Adipocyte (in vitro differentiated cells): ENCODE data around the gene BCL2.

Experiments
- DNase-seq: peaks from one replicate; pipeline ENCODE4 v3.0.0-alpha.2; 2015; ENCODE audit warnings: low read depth
- H3K27me3 ChIP-seq: replicated peaks from 2 replicates; pipeline ENCODE4 v1.7.0; 2013; ENCODE audit warnings: mild to moderate bottlenecking, low read length, moderate library complexity; ENCODE audit not compliant: control insufficient read depth, insufficient read depth
- H3K36me3 ChIP-seq: 2 replicates; pipeline ENCODE4 v1.7.0; 2013; ENCODE audit warnings: low read length, mild to moderate bottlenecking, moderate library complexity; ENCODE audit not compliant: control insufficient read depth, insufficient read depth, severe bottlenecking
- H3K4me1 ChIP-seq: 2 replicates; pipeline ENCODE4 v1.7.0; 2013; ENCODE audit warnings: mild to moderate bottlenecking, low read length, moderate library complexity; ENCODE audit not compliant: control insufficient read depth, insufficient read depth
- H3K4me3 ChIP-seq: 2 replicates; pipeline ENCODE4 v1.7.0; 2013; ENCODE audit warnings: mild to moderate bottlenecking, low read length, moderate library complexity
- H3K9ac ChIP-seq: 2 replicates; pipeline ENCODE4 v1.7.0; 2013; ENCODE audit warnings: mild to moderate bottlenecking, low read length, moderate library complexity
- H3K9me3 ChIP-seq: 2 replicates; pipeline ENCODE4 v1.7.0; 2013; ENCODE audit warnings: mild to moderate bottlenecking, low read length, moderate library complexity; ENCODE audit not compliant: control insufficient read depth

Gene BCL2

GRCh38 chr18:63259567-63260379 is 59.8 kb downstream of the BCL2 start:
- H3K4me1 ChIP-seq: peaks cover 14% of the 10 kb centered on the region
- H3K36me3 ChIP-seq: no peaks in the 10 kb centered on the region
- no peak for DNase-seq
- no peaks in the 10 kb centered on the region for H3K27me3 ChIP-seq
- H3K9me3 ChIP-seq: peaks cover 4% of the 10 kb centered on the region
- no peak overlapping the region for H3K4me3 ChIP-seq
- no peak overlapping the region for H3K9ac ChIP-seq

- H3K4me1 ChIP-seq: peaks cover 14% of the 10 kb centered on the region
- no peaks in the 10 kb centered on the region for H3K36me3 ChIP-seq
- no peak overlapping the region for H3K9ac ChIP-seq
- no peak for DNase-seq
- no peak overlapping the region for H3K4me3 ChIP-seq
- H3K9me3 ChIP-seq: peaks cover 4% of the 10 kb centered on the region
- no peaks in the 10 kb centered on the region for H3K27me3 ChIP-seq
Observed at GRCh38 chr18:63258749-63259566, 60.6 kb downstream of the BCL2 start.

DNA sequence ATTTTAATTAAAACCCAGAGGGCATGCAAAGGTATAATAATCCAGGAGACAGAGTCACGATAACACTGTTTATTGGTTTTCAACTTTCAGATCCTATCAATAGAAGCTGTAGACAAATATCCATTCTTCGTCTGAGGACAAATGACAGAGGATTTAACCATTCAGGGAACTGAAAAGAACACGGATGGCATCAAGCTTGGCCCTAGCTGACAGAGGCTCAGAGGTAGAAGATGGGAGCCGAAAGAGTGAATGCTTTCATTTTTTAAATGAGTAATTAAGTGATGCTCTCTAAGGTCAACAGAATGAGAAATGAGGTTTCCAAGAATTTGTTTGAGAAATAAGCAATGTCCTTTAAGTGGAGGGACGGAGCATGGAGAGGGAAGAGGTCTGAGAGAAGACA is 62.1 kb downstream of the BCL2 start:
- Histone ChIP-seq H3K27me3 (no peaks in the 10 kb centered on the region), H3K4me1 (peaks cover 16% of the 10 kb centered on the region), H3K9ac (no peak overlapping the region), H3K36me3 (no peaks in the 10 kb centered on the region), H3K9me3 (peaks cover 4% of the 10 kb centered on the region), H3K4me3 (no peak overlapping the region)
- no peak for DNase-seq

DNA sequence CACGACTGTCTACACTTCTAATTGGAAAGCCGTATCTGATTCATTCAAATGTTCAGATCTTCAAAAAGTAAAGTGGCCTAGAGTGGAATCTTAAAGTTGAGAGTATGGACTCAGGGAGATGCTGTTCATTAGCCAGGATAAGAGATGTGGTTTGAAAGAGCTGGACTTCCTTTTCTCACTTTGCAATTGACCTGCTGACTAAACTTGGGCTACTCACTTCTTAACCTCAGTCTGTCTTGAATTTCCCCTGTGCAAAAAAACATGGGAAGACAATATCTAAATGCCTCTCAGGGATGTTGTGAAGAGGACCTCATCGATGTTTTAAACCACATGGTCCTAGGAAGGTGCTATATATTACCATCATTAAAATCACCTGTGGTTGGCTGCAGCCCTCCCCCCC is 64.1 kb downstream of the BCL2 start:
- Histone ChIP-seq H3K4me3 (no peak overlapping the region), H3K9me3 (no peaks in the 10 kb centered on the region), H3K27me3 (no peaks in the 10 kb centered on the region), H3K9ac (no peak overlapping the region), H3K4me1 (peaks cover 12% of the 10 kb centered on the region), H3K36me3 (no peaks in the 10 kb centered on the region)
- no peak for DNase-seq

DNA sequence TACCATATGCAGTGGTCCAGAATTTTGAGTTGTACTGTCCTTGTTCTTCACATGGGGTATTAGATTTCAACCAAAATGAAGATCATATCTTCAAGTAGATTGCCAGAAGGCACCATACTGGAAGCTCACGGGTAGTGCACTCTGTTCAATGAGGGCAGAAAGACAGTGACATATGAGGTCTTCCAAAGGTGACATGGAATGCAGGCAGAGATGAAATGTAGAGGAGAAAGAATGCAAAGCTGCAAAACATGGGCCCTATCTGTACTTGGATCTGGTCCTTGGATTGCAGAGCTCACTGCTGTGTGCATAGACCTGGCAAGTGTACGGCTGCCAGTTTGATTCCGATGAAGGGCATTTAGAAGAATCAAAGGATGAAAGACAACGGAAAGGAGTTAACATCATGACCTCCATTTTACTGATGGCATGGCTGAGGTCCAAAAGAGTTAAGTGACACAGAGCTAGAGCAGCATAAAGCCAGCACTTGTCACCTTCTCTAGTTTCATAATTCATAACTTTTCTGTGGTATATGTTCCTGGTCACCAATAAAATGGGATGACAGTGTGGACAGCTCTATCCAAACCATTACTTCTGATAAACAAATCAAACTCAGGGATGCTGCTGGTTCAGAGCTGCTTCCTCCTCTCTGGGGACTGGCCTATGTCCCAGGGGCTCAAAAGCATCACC is 64.7 kb downstream of the BCL2 start:
- no peaks in the 10 kb centered on the region for H3K27me3 ChIP-seq
- H3K9ac ChIP-seq: no peak overlapping the region
- no peaks in the 10 kb centered on the region for H3K9me3 ChIP-seq
- DNase-seq: no peak
- H3K36me3 ChIP-seq: no peaks in the 10 kb centered on the region
- no peak overlapping the region for H3K4me3 ChIP-seq
- H3K4me1 ChIP-seq: peaks cover 12% of the 10 kb centered on the region

DNA sequence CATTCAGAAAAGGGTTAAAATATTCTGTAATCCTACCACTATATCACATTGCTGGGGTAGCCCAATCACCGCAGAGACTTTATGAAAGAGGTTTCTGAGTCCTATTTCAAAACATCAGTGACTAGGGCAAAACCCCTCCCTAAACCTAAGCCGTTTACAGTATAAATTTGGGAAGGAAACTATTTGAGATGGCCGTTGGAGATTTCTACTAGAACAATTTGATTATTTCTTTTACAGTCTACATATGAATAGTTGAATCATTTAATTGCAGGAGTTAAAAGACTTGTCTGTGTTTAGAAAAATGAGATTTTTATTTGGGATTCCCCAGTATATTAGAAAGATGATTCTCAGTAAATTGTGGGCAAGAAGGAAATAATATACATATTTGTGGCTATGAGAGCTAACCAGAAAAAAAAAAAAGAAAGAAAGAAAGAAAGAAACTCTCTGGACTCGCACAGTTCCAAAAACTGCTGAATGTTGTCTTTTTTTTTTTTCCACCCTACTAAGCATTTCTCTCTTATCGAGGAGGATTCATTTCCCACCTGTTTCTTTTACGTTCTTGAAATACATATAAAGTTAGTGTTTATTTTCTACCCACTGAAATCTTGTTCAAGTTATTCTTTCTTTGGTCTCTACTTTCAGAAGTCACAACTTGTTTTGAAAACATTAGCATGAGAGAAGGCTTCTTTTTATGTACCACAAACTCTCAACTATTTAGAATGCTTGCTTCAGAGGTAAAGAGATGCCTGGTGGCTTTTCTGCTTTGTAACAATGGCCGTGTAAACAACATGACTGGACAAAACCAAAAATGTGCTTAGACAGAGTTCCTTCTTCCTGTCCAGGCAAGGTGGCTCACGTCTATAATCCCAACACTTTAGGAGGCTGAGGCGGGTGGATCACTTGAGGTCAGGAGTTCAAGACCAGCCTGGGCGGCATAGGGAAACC is 65.9 kb downstream of the BCL2 start:
- H3K36me3 ChIP-seq: no peaks in the 10 kb centered on the region
- H3K9ac ChIP-seq: peak overlapping the region; percentile 70
- H3K27me3 ChIP-seq: no peaks in the 10 kb centered on the region
- DNase-seq: peak; percentile 86
- peak overlapping the region; percentile 63 for H3K4me3 ChIP-seq
- peaks cover 12% of the 10 kb centered on the region for H3K4me1 ChIP-seq
- H3K9me3 ChIP-seq: no peaks in the 10 kb centered on the region

- Histone ChIP-seq H3K4me1 (peaks cover 14% of the 10 kb centered on the region), H3K4me3 (peak overlapping the region; percentile 63), H3K9ac (peak overlapping the region; percentile 41), H3K27me3 (no peaks in the 10 kb centered on the region), H3K9me3 (no peaks in the 10 kb centered on the region), H3K36me3 (no peaks in the 10 kb centered on the region)
- DNase-seq: no peak
Observed at GRCh38 chr18:63253014-63253413, 66.6 kb downstream of the BCL2 start.

- no peak overlapping the region for H3K4me3 ChIP-seq
- H3K9ac ChIP-seq: no peak overlapping the region
- H3K36me3 ChIP-seq: no peaks in the 10 kb centered on the region
- H3K27me3 ChIP-seq: no peaks in the 10 kb centered on the region
- no peaks in the 10 kb centered on the region for H3K9me3 ChIP-seq
- peaks cover 33% of the 10 kb centered on the region for H3K4me1 ChIP-seq
- no peak for DNase-seq
Observed at GRCh38 chr18:63249771-63250170, 69.8 kb downstream of the BCL2 start.

DNA sequence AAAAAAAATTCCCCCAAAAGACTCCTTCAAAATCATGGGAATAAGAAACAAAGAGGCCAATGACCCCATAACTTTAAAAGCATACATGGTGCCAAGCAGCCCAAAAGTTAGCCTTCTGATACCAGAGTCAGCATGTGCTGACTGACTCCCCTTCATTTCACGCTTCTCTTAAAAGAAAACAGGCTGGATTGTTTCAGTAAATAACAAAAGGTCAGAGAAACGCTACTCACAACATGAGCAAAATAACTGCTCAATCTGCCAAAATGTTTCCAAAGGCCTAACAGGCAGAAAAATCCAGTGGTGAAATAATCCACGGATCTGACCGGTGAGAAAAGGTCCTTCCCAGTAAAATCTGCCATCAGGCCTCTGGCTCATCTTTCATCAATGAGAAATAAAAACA is 71.6 kb downstream of the BCL2 start:
- no peaks in the 10 kb centered on the region for H3K9me3 ChIP-seq
- H3K27me3 ChIP-seq: no peaks in the 10 kb centered on the region
- H3K36me3 ChIP-seq: no peaks in the 10 kb centered on the region
- DNase-seq: peak; percentile 31
- peak overlapping the region; percentile 36 for H3K9ac ChIP-seq
- no peak overlapping the region for H3K4me3 ChIP-seq
- peaks cover 26% of the 10 kb centered on the region for H3K4me1 ChIP-seq

DNA sequence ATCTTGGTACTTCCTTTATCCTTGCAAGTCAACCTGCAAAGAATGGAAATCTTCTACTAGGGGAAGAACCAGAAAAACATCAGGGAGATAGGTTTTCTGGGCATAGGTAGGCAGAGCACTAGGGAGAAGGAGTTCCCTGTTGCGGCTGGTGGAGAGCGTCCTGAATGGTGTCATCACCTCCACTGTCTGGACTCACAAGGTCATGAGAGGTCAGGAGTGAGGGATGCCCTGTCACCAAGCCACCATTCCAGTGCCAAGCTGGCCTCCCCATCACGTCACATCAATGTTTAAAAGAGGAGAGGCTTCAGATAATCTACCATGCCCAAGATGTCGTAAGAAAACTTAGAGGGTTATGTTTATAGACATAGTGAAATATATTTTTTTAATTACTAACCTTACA is 72.1 kb downstream of the BCL2 start:
- no peaks in the 10 kb centered on the region for H3K27me3 ChIP-seq
- H3K36me3 ChIP-seq: no peaks in the 10 kb centered on the region
- H3K4me3 ChIP-seq: no peak overlapping the region
- H3K9me3 ChIP-seq: no peaks in the 10 kb centered on the region
- no peak overlapping the region for H3K9ac ChIP-seq
- DNase-seq: no peak
- peaks cover 23% of the 10 kb centered on the region for H3K4me1 ChIP-seq
